NCI-H2171 (cell line): Measurements from ENCODE around the gene UTP20.

Experiments
- DNase-seq: peaks from one replicate; lab custom pipeline; 2025; lab: John Stamatoyannopoulos, UW

Gene UTP20

DNA sequence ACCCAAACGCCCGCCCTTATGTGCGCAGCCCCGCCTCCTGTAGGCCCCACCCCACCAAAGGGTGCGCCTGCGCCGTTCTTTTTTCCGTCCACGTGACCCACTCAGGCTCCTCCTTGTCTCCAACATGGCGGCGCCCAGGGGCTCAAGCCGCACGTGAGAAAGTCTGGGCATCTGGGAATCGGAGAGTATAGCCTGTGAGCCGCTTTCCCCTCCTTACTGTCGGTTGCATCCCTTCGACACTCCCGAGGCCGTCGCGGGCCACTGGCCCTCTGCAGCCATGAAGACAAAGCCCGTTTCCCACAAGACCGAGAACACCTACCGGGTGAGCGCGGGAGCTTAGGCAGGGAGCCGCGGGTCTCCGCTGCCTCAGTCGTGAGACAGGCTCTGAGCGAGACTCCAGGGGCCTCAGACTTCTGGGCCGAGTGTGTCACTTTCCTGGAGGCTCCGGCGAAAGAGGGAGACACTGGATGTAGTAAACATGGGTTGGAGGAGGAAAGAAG lies at the start of gene UTP20:
TSS of gene UTP20 (plus strand) at position 100 of the 500 bp plus-strand sequence. CDS start at position 278, 178 bp downstream.
- peak; percentile 91 for DNase-seq

- no peak for DNase-seq
These were observed 49.4 kb upstream of the UTP20 start for GRCh38 chr12:101230547-101230946.

- DNase-seq: no peak
These were observed 48.3 kb upstream of the UTP20 start for GRCh38 chr12:101231636-101232035.

- no peak for DNase-seq
These were observed 44.2 kb upstream of the UTP20 start for GRCh38 chr12:101235686-101236085.

GRCh38 chr12:101238306-101238705 lies 41.6 kb upstream of the UTP20 start:
- peak; percentile 91 for DNase-seq

GRCh38 chr12:101238800-101239329 lies 41.0 kb upstream of the UTP20 start:
- peak; percentile 86 for DNase-seq

GRCh38 chr12:101243074-101243473 lies 36.8 kb upstream of the UTP20 start:
- no peak for DNase-seq

DNA sequence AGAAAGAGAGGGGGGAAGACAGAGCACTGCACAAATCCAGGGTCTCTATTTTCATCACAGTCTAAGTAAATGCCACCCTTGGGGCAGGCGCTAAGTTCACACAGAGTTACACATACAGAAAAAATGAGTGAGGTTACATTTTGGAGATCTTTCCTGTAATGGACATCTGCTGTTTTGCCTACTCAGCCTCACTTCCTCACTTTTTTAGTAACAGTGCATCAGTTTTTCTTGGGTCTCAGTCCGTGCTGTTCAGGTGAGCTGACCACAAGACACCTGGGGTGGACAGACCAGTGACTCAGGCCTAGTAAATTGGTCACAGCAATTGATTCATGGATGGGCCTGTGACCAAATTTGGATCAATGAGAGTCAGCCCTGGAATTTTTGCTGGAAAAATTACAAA lies 36.3 kb upstream of the UTP20 start:
- no peak for DNase-seq

DNA sequence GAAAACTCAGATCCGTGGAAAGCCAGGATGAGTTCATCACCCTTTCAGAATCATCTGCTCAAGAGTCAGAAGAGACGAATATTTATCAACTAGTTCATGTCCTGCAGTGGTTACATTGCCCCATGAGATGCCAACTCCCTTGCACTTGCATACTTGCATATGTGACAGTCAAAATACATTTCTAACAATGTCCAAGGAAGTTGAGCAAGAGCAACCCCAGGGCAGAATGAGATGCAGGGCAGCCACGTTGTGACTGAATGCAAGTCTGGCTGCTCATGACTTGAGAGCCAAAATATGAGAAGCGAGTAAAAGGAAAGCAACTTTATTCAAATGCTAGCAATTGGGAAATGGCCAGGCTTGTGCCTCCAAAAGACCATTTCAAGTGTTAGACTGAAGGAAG lies 23.6 kb upstream of the UTP20 start:
- no peak for DNase-seq

DNA sequence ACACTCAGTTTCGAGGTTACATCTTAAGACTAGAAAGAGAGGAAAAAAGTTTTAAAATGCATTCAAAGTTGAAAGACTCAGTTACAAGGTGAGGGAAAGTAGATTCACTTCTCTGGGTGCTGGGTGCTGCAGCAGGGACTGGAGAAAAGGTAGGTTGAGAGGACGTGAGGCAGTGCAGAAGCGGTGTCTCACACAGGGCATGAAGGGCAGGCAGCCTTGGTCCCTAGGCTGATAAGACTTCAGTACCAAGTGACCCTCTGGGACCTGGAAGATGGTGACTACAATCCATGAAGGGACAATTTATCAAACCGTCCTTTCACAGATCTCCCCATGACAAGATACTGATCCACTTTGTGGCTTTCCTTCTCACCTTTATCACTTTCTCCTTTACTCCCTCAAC lies 22.5 kb upstream of the UTP20 start:
- DNase-seq: no peak

- no peak for DNase-seq
These were observed 12.8 kb upstream of the UTP20 start for GRCh38 chr12:101267111-101267510.

DNA sequence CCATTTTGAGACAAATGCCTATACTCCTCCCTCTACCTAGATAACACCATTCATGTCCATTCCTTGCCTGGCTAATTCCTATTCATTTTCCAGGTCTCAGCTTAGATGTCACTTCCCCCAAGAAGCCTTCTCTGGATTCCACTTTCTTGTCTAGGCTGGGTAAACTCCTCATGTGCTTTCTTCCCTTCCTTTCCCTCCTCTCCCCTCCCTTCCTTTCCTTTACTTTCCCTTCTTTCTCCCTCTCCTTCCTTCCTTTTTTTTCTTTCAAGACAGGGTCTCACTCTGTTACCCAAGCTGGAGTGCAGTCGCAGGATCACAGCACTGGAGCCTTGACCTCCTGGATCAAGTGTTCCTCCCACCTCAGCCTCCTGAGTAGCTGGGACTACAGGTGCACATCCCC lies 3.5 kb upstream of the UTP20 start:
- DNase-seq: no peak

- DNase-seq: no peak
These were observed 2.5 kb upstream of the UTP20 start for GRCh38 chr12:101277443-101277842.

DNA sequence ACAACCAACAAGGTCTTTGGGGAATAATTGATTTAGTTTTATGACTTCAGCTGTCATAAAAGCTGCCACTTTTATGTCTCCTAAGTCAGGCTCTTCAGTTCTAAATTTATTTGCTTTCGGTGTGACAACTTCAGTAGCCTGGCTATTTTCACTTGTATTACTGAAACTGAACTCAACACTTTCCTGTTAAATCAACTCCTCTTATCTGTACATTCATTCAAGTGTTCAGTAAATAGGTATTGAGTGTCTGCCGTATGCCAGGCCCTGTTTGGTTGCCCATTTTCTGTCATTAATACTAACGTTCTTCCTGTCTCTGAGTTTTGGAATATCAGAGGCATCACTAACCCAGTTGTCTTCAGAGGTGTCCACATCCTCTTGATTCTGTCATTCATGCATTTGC lies 7.5 kb downstream of the UTP20 start:
- DNase-seq: no peak

- no peak for DNase-seq
These were observed 17.8 kb downstream of the UTP20 start for GRCh38 chr12:101297661-101298060.

GRCh38 chr12:101298426-101298825 lies 18.5 kb downstream of the UTP20 start:
- no peak for DNase-seq

- no peak for DNase-seq
These were observed 19.4 kb downstream of the UTP20 start for GRCh38 chr12:101299346-101299745.

GRCh38 chr12:101299931-101300330 lies 20.0 kb downstream of the UTP20 start:
- DNase-seq: no peak

DNA sequence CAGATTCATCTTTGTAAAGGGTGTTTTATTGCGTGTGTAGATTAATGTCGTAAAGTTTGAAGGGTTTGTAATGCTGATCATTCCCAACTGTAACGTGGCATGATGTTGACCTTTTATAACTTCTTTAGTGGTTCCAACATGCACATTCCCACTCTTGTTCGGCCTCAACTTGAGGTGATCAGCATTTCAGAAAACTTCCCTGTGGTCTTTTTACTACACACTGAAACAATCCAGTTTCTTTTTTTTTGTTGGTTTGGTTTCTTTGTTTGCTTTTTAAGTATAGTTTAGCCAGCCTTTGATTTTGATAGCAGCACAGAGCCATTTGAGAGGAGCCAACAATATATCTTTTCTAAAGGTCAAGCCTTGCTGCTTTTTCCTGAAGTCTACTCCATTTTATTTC lies 22.8 kb downstream of the UTP20 start:
- no peak for DNase-seq

DNA sequence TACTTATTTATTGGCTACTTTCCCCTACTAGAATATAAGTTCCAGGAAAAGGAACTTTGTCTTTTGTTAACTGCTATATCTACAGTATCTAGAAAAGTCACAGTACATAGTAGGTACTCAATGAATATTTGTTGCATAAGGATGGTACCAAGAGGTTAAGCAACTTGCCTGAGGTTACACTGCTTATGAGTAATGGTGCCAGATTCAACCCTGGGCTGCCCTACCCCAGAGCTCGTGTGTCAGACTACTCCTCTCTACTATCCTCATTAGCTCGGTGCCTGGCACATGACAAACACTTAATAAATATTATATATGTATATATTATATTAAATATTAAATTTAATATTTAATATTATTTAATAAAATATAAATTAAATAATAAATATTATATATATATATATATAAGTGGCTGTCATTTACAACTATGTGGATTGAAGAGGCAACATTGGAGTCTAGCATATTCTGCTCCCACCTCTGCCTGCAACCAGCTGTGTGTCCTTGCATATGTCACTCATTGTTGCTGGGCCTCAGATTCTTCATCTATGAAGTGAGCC lies 25.4 kb downstream of the UTP20 start:
- no peak for DNase-seq

DNA sequence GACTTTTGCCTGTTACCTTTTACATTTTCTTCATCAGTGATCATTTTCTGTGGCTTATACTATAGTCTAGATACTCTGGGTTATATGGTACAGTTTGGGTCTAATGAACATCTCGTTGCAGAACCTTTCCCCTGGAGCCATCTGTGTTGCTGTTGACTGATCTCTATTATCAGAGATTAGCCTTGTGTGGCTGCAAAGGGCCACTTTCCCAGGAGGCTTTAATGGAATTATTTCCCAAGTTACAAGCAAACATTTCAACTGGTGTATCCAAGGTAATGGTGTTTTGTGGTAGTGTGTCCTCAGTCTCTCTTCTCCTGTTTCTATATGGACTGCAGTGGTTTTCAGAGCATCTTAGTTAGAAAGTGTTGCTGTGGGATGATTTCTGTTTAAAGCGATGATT lies 25.9 kb downstream of the UTP20 start:
- no peak for DNase-seq

DNA sequence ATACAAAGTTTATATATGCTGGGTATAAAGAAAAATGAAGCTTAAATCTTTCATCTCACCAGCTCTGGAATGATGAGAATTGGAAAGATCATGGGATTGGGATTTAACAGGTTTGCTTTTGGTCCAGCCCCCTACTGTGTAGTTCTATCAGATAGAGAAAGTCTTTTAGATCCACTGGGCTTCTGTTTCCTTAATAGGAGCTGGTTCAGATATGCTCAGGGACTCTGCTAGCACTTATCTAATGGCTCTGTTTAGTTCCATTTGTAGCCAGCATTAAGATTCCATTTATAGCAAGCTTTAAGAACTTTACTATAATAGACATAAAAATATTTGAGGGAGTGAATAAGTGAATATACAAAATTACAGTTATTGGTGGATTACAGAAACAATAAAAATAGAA lies 42.6 kb downstream of the UTP20 start:
- DNase-seq: no peak

DNA sequence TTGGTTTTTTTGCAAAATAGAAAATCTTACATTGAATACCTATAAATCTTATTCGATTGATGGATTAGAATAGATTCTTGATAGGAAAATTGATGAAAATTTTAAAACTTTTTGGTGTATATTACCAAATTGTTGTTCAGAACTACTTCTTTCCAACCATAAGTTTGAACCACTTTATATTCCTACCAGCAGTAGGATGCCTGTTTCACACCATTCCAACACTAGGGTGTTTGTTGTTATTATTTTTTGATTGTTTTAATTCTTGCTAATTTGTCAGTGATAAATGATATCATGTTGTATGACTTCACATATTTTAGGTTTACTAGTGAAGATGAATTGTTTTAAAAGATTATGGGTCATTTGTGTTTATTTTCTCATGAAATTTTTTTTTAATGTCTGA lies 43.4 kb downstream of the UTP20 start:
- no peak for DNase-seq

DNA sequence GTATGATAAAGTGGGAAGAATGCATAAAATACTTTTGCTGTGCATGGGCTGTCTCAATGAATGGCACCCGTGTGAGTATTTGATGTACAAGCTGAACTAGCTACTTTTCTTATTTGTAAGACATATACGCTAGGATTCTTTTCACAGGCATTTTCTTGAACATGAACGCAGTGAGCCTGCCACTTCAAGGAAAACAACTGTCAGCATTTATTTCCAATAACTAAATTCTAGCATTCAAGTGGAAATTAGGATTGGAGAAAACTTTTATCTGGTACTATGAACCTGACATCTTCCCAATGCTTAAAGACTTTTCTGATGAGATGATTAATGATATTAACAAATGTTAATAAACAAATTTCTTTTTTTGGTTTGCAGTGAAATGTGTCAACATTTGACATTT lies 45.7 kb downstream of the UTP20 start:
- DNase-seq: no peak
